GM19324 (cell line): Measurements from ENCODE around the gene DNAJB9.
A peak's percentile ranks its signal among the peaks of the same experiment; 100 is the strongest.

Source experiments
- ATAC-seq: cut with Tn5 transposase; IDR thresholded peaks from one replicate; pipeline ENCODE4 v1.9.1; 2021; ENCODE audit warnings: mild to moderate bottlenecking, moderate library complexity; ENCODE audit not compliant: unreplicated experiment, low FRiP score

DNAJB9 gene

GRCh38 chr7:108604307-108605077 lies 34.8 kb downstream of the DNAJB9 start:
- ATAC-seq: no peak

DNA sequence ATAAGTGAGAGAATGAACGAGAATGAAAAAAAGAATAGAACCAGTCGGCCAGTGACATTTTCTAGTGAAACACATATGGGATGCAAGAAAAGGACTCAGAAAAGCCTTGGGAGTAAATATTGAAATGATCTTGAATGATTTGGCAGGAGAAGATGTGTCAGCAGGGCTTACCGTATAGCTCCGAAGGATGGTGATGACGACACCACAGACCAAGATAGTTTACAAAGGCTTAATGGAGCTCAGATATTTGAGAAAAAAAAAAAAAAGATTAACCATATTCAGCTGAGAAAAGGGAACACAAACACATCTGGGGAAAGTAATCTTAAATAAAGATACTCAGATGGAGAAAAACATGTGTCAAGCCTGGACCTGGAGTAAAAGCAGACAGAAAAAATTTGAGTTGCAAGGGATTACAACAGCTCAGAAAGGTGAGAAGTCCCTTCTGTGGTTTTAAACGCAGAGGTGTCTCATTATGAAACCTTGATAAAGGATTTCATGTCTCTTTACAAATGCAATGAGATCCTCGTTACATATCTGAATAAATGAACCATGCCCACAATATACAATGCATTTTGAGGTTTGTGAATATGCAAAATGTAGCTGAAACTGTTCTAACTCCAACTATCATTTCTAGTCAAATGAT lies 36.0 kb downstream of the DNAJB9 start:
- no peak for ATAC-seq

DNA sequence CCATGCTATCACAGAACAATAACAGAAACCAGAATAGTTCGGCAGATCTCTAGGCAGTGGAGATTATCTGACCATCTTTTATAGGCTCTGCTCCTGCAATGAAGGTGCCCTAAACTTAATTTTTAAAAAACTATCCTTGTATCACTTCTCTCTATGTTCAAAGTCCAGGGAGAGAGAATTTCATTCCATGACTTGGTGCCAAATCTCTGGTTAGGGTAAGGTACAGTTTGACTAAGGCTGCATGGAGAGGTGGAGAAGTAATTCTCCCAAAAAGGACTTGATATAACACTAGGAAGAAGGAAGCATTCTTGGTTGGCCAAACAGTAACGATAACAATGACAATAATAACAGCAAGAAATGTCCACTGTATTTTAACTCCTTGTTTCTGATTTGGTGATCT lies 40.0 kb downstream of the DNAJB9 start:
- ATAC-seq: no peak

GRCh38 chr7:108611268-108611667 lies 41.6 kb downstream of the DNAJB9 start:
- ATAC-seq: no peak

DNA sequence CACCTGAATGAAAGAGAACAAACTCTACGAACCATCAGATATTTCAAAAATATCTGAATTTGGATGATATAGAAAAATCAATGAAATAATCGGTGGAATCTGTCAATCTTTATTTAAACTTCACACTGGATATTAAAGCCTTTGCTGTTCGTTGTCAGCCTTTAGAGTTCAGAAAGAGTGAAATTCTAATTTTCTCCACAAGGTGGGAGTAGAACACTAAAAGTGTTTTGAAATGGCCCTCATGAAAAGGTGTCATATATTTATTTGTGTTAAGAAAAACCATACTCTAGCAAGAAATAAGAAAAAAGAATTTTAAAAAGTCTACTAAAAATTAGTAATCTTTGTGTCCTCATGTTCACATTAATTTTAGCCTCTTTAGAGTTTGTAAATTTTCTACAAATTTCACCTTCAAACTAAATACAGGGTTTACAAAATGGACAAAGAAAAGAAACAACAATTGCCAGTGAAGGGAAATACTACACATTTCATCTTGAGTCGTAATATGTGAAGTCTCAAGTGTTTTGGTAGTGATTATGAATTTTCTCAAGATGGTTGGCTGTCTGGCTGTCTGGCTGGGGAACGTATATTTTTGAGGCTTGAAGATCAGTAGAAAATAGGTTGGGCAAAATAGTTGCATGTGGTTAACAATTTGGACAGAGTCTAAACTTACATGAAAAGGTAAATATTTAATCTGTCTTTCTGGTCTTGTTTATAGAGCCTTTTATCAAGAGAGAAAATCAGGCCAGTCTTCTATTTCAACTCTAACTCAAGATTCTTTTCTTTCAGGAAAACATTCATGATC lies 43.7 kb downstream of the DNAJB9 start:
- peak; percentile 63 for ATAC-seq

DNA sequence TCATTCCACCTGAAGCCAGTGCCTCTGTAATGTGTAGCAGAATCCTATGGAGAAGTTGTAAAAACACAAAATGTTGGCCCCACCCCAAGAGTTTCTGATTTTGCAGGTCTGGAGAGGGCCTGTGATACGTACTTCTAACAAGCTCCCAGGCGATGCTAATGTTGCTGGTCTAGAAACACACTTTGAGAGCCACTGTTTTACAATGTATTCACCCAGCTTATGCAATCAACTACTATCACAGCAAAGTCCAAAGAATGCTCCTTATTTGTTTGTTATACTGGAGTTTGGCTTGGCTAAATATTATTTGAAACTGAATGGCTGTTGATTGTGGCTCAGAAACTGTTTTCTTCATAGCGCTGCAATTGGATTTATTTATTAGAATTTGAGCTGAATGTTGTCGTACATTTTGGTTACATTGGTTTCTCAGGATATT lies 44.3 kb downstream of the DNAJB9 start:
- ATAC-seq: no peak

DNA sequence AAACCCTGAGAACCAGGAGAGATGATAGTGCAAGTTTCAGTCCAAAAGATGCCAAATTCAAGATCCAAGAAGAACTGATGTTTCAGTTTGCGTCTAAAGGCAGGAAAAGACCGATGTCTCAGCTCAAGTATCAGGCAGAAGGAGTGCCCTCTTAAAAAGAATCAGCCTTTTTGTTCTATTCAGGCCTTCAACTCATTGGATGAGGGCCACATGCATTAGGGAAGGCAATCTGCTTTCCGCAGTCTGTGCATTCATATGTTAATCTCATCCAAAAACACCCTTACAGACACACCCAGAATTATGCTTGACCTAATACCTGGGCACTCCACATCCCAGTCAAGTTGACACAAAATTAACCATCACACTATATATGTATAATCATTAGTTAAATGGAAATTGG lies 45.2 kb downstream of the DNAJB9 start:
- no peak for ATAC-seq

DNA sequence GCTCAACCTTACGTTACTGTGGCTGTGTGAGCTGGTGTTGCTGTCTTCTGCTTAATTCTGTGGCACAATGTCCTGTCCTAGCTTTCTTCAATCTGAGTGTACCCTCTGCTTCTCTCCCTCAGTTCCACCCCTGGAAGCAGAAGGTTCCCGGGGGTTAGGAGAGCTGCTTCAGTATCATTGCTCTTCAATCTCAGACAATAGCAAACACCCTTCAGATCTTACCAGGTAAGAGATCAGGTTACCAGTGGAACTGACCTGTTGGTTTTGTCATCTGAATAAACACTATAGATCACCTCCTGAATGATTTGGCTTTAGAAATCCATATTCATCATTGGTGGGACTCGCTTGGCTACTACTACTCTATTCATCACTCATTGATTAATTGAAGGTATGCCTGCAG lies 48.4 kb downstream of the DNAJB9 start:
- no peak for ATAC-seq

DNA sequence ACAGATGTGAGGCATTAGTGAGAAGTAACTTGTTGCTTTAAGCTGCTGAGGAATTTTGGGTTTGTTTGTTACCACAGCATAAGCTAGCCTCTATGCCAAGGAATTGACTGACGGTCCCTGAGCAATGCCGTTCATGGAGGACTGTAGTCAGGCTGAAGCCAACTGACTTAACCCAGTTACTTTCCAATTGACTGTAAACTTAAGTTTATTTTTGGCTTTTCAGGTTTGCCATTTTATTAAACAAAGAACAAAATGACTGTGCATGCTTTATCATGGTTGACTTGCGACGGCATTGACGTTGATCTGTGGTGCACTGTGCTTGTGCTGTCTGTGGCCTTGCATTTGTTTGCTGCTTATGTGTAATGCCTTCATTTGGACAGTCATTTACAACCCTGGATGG lies 53.5 kb downstream of the DNAJB9 start:
- no peak for ATAC-seq
